PC-3 (cell line): ENCODE results near the gene TNFRSF25. TPM values are rescaled to one million over a fixed set of nuclear protein-coding genes. Genes with fewer than 3 reads are reported as not detected.

Experiments used
- ATAC-seq: fragments of 200-7000 bp; cut with Tn5 transposase; 2 replicates; pipeline ENCODE4 v1.9.1; 2020; ENCODE audit warnings: mild to moderate bottlenecking, moderate library complexity
- BruUV-seq: library from RNA; stranded (reverse); fragments of 400-500 nt; replicated peaks from 2 replicates; lab custom pipeline; 2021; lab: Mats Ljungman, UMichigan
- CTCF ChIA-PET: fragments of 300-600 bp; sonication (Branson Sonifier 250); formaldehyde crosslinking; loops from one replicate; lab custom pipeline; 2022; ENCODE audit warnings: antibody characterized with exemption; lab: Charles Lee
- POLR2A ChIA-PET: fragments of 300-600 bp; sonication (Branson Sonifier 250); formaldehyde crosslinking; loops from one replicate; lab custom pipeline; 2022; ENCODE audit warnings: antibody characterized with exemption; ENCODE audit not compliant: unreplicated experiment; lab: Charles Lee
- DNase-seq: peaks from one replicate; pipeline ENCODE4 v3.0.0-alpha.2; 2015
- H2AFZ ChIP-seq: fragments of 300-600 bp; sonication (generic); 2 replicates; pipeline ENCODE4 v1.6.0; 2016; ENCODE audit warnings: antibody characterized with exemption, low read length
- H3F3A ChIP-seq: fragments of 300-600 bp; sonication (generic); one replicate; pipeline ENCODE4 v1.6.0; 2017; ENCODE audit warnings: antibody characterized with exemption, low read length, control low read depth, mild to moderate bottlenecking; ENCODE audit not compliant: unreplicated experiment
- H3K27ac ChIP-seq: fragments of 300-600 bp; sonication (generic); 2 replicates; pipeline ENCODE4 v1.5.1; 2016; ENCODE audit warnings: mild to moderate bottlenecking, low read length
- H3K27me3 ChIP-seq: fragments of 300-600 bp; sonication (generic); 2 replicates; pipeline ENCODE4 v1.6.1; 2016; ENCODE audit warnings: low read length, mixed read lengths
- H3K36me3 ChIP-seq: fragments of 300-600 bp; sonication (generic); 2 replicates; pipeline ENCODE4 v1.6.1; 2016; ENCODE audit warnings: low read depth, mixed run types, low read length, mixed read lengths
- H3K4me1 ChIP-seq: fragments of 300-600 bp; sonication (generic); 2 replicates; pipeline ENCODE4 v1.5.1; 2016; ENCODE audit warnings: low read length; ENCODE audit not compliant: insufficient read depth
- H3K4me2 ChIP-seq: fragments of 300-600 bp; sonication (generic); 2 replicates; pipeline ENCODE4 v1.6.0; 2016; ENCODE audit warnings: low read length
- H3K4me3 ChIP-seq: fragments of 300-600 bp; sonication (generic); 2 replicates; pipeline ENCODE4 v1.5.1; 2016; ENCODE audit warnings: mild to moderate bottlenecking, low read length, mixed read lengths
- H3K79me2 ChIP-seq: fragments of 300-600 bp; sonication (generic); 2 replicates; pipeline ENCODE4 v1.6.1; 2017; ENCODE audit warnings: low read length, mixed read lengths
- H3K9ac ChIP-seq: fragments of 300-600 bp; sonication (generic); 2 replicates; pipeline ENCODE4 v1.6.0; 2016; ENCODE audit warnings: mild to moderate bottlenecking, low read length
- H3K9me2 ChIP-seq: fragments of 300-600 bp; sonication (generic); replicated peaks from 2 replicates; pipeline ENCODE4 v1.6.1; 2016; ENCODE audit warnings: mixed run types, low read length, mixed read lengths
- H3K9me3 ChIP-seq: fragments of 300-600 bp; sonication (generic); 2 replicates; pipeline ENCODE4 v1.6.1; 2016; ENCODE audit warnings: low read length, mixed read lengths
- H4K20me1 ChIP-seq: fragments of 300-600 bp; sonication (generic); 2 replicates; pipeline ENCODE4 v1.6.1; 2016; ENCODE audit warnings: low read length, mixed read lengths
- CTCF ChIP-seq: fragments of 300-600 bp; sonication (generic); conservative IDR thresholded peaks from 2 replicates; pipeline ENCODE4 v1.5.1; 2017; ENCODE audit warnings: antibody characterized with exemption, low read depth, mild to moderate bottlenecking, low read length
- EZH2 ChIP-seq: fragments of 300-600 bp; sonication (generic); IDR thresholded peaks from one replicate; pipeline ENCODE4 v1.6.1; 2017; ENCODE audit warnings: antibody characterized with exemption, mild to moderate bottlenecking, low read length; ENCODE audit not compliant: unreplicated experiment
- EZH2phosphoT487 ChIP-seq: fragments of 300-600 bp; sonication (generic); IDR thresholded peaks from 2 replicates; pipeline ENCODE4 v1.6.1; 2018; ENCODE audit warnings: mild to moderate bottlenecking, antibody characterized with exemption, low read length, borderline replicate concordance
- intact Hi-C: fragments of 100-400 bp; cut with micrococcal nuclease; formaldehyde crosslinking; loops from 2 replicates; pipeline ENCODE4 v1.9.0; 2023
- total RNA-seq: library from RNA; depleted of rRNA; stranded (reverse); fragments of >200 nt; gene quantifications from 2 replicates; pipeline ENCODE4 v1.2.3, GENCODE V29; 2014

The TNFRSF25 gene
- total RNA-seq, 1 experiment from 2014 or later: 42.5 TPM

GRCh38 chr1:6463120-6463412 lies 2.9 kb downstream of the TNFRSF25 start:
- Histone ChIP-seq H3K4me1 (no peaks in the 10 kb centered on the region), H3K9me2 (no peaks in the 10 kb centered on the region), H3K4me3 (no peak overlapping the region), H3K27me3 (no peaks in the 10 kb centered on the region), H4K20me1 (no peaks in the 10 kb centered on the region), H3K36me3 (peaks cover 17% of the 10 kb centered on the region), H2AFZ (no peak overlapping the region), H3K9ac (no peak overlapping the region), H3K27ac (no peak overlapping the region), H3F3A (no peaks in the 10 kb centered on the region), H3K79me2 (no peaks in the 10 kb centered on the region), H3K4me2 (no peak overlapping the region), H3K9me3 (no peaks in the 10 kb centered on the region)
- no peak for DNase-seq
- intact Hi-C loops: no loop called here
- BruUV-seq: no TSS peak
- ChIA-PET POLR2A (no interaction called here), CTCF (no interaction called here)
- TF ChIP-seq EZH2 (no peak), EZH2phosphoT487 (no peak), CTCF (no peak)
- ATAC-seq: no peak

GRCh38 chr1:6462412-6463119 lies 3.4 kb downstream of the TNFRSF25 start:
- Histone ChIP-seq H3F3A (no peaks in the 10 kb centered on the region), H4K20me1 (no peaks in the 10 kb centered on the region), H3K9me2 (no peaks in the 10 kb centered on the region), H3K4me3 (no peak overlapping the region), H3K9ac (no peak overlapping the region), H3K9me3 (no peaks in the 10 kb centered on the region), H3K36me3 (peaks cover 16% of the 10 kb centered on the region), H3K4me1 (no peaks in the 10 kb centered on the region), H3K79me2 (no peaks in the 10 kb centered on the region), H3K27me3 (no peaks in the 10 kb centered on the region), H3K27ac (no peak overlapping the region), H3K4me2 (no peak overlapping the region), H2AFZ (no peak overlapping the region)
- intact Hi-C loops: no loop called here
- ATAC-seq (no peak), DNase-seq (no peak)
- CTCF ChIA-PET: no interaction called here
- POLR2A ChIA-PET: no interaction called here
- no TSS peak for BruUV-seq
- no peak for TF ChIP-seq EZH2phosphoT487
- no peak for TF ChIP-seq EZH2
- TF ChIP-seq CTCF: no peak

GRCh38 chr1:6461538-6462411 lies 4.2 kb downstream of the TNFRSF25 start:
- no peak overlapping the region for H3K4me3 ChIP-seq
- no peak overlapping the region for H3K9ac ChIP-seq
- H3K9me2 ChIP-seq: no peaks in the 10 kb centered on the region
- ChIA-PET CTCF (no interaction called here), POLR2A (no interaction called here)
- no peak overlapping the region for H2AFZ ChIP-seq
- TF ChIP-seq EZH2phosphoT487: no peak
- TF ChIP-seq CTCF: no peak
- no peak for TF ChIP-seq EZH2
- no peaks in the 10 kb centered on the region for H3K79me2 ChIP-seq
- peaks cover 16% of the 10 kb centered on the region for H3K36me3 ChIP-seq
- H3K27me3 ChIP-seq: no peaks in the 10 kb centered on the region
- no peaks in the 10 kb centered on the region for H3K9me3 ChIP-seq
- no peak for DNase-seq
- no peaks in the 10 kb centered on the region for H4K20me1 ChIP-seq
- intact Hi-C loops: no loop called here
- no peaks in the 10 kb centered on the region for H3F3A ChIP-seq
- no peak for ATAC-seq
- H3K27ac ChIP-seq: no peak overlapping the region
- no peak overlapping the region for H3K4me2 ChIP-seq
- no peaks in the 10 kb centered on the region for H3K4me1 ChIP-seq
- BruUV-seq: no TSS peak
